HepG2 (cell line): ENCODE measurements around the gene CAMK2G. TPM values are rescaled to one million over a fixed set of nuclear protein-coding genes. Genes with fewer than 3 reads are reported as not detected.

Source experiments
- CEBPG ChIP-seq: IDR thresholded peaks from 2 replicates; pipeline ENCODE4 v1.6.1; 2016
- FOXK2 ChIP-seq: fragments of 450-650 bp; IDR thresholded peaks from 2 replicates; pipeline ENCODE4 v1.6.1; 2016
- GATA4 ChIP-seq: sonication (generic); IDR thresholded peaks from 2 replicates; pipeline ENCODE4 v1.6.1; 2016; ENCODE audit warnings: antibody characterized with exemption, low read depth, borderline replicate concordance
- HDAC2 ChIP-seq: sonication (generic); formaldehyde crosslinking; IDR thresholded peaks from 2 replicates; pipeline ENCODE4 v1.4.0; 2020; ENCODE audit warnings: missing genetic modification reagents
- MTF1 ChIP-seq: sonication (generic); formaldehyde crosslinking; IDR thresholded peaks from 2 replicates; pipeline ENCODE4 v1.5.0; 2020; ENCODE audit warnings: missing genetic modification reagents
- NFIC ChIP-seq: IDR thresholded peaks from 2 replicates; pipeline ENCODE4 v1.6.1; 2012; ENCODE audit warnings: mild to moderate bottlenecking, low read length, inconsistent platforms
- PITX1 ChIP-seq: sonication (generic); formaldehyde crosslinking; IDR thresholded peaks from 2 replicates; pipeline ENCODE4 v1.5.1; 2020; ENCODE audit warnings: mild to moderate bottlenecking, missing genetic modification reagents
- PTBP1 ChIP-seq: fragments of 200-400 bp; formaldehyde crosslinking; IDR thresholded peaks from 2 replicates; pipeline ENCODE4 v1.6.1; 2018; ENCODE audit warnings: low read length, low read depth; ENCODE audit not compliant: poor library complexity, severe bottlenecking
- RNF2 ChIP-seq: fragments of 450-650 bp; conservative IDR thresholded peaks from 2 replicates; pipeline ENCODE4 v1.6.1; 2016; ENCODE audit warnings: low read depth
- XBP1 ChIP-seq: sonication (generic); formaldehyde crosslinking; IDR thresholded peaks from 2 replicates; pipeline ENCODE4 v1.5.0; 2020; ENCODE audit warnings: missing genetic modification reagents
- ZBTB42 ChIP-seq: sonication (generic); formaldehyde crosslinking; IDR thresholded peaks from 2 replicates; pipeline ENCODE4 v1.5.0; 2020; ENCODE audit warnings: mild to moderate bottlenecking, missing genetic modification reagents
- ZNF446 ChIP-seq: sonication (generic); formaldehyde crosslinking; IDR thresholded peaks from 2 replicates; pipeline ENCODE4 v1.5.0; 2020; ENCODE audit warnings: mild to moderate bottlenecking, missing genetic modification reagents
- ZNF678 ChIP-seq: sonication (generic); formaldehyde crosslinking; IDR thresholded peaks from 2 replicates; pipeline ENCODE4 v1.4.0; 2020; ENCODE audit warnings: mild to moderate bottlenecking, missing genetic modification reagents
- polyA plus RNA-seq, 8 experiments: library from polyadenylated mRNA; depleted of rRNA in 3 of 8; stranded (reverse) in 7 of 8; unstranded in 1 of 8; fragments of >200 nt; fragmentation: Illumina TruSeq in 4 of 8; extraction: Trizol in 4 of 8; gene quantifications; 2 replicates each; pipeline versions ENCODE4 v1.2.1 to v1.2.3, GENCODE V29; 2011 to 2016; ENCODE audit warnings: low read depth in 4 of 8, missing spikeins in 1 of 8, mixed read lengths in 1 of 8; ENCODE audit not compliant: insufficient read depth in 1 of 8
- total RNA-seq, 5 experiments: library from RNA; depleted of rRNA; stranded (reverse); fragments of >200 nt; fragmentation: Illumina TruSeq; extraction: Trizol; gene quantifications; 2 replicates each; pipeline ENCODE4 v1.2.3, GENCODE V29; 2016; ENCODE audit warnings: low read depth in 1 of 5
- TF ChIP-seq, protein P1 (sequence below): IDR thresholded peaks from 2 replicates; pipeline ENCODE4 v1.6.1; 2016; ENCODE audit warnings: mild to moderate bottlenecking
- TF ChIP-seq, protein P2 (sequence below): sonication (generic); formaldehyde crosslinking; IDR thresholded peaks from 2 replicates; pipeline ENCODE4 v1.4.0; 2020; ENCODE audit warnings: missing genetic modification reagents
- TF ChIP-seq, protein P3 (sequence below), 2 experiments: fragments of 450-650 bp in 1 of 2; sonication (generic) in 1 of 2; formaldehyde crosslinking; IDR thresholded peaks; 2 replicates each; pipeline versions ENCODE4 v1.5.0 to v1.8.0; 2020 to 2022; ENCODE audit warnings: mild to moderate bottlenecking in 1 of 2, missing genetic modification reagents in 1 of 2
- TF ChIP-seq, protein P4 (sequence below): sonication (generic); formaldehyde crosslinking; conservative IDR thresholded peaks from 2 replicates; pipeline ENCODE4 v1.8.1; 2023; ENCODE audit warnings: missing genetic modification reagents
- TF ChIP-seq, protein P5 (sequence below): IDR thresholded peaks from 2 replicates; pipeline ENCODE4 v1.6.1; 2016; ENCODE audit warnings: control low read depth

CAMK2G gene
- total and polyA plus RNA-seq, 2 of the 13 experiments (the other 11 are each of a cell fraction or from before 2014, with no cell fraction given) = 15.9 to 18.8 TPM

DNA sequence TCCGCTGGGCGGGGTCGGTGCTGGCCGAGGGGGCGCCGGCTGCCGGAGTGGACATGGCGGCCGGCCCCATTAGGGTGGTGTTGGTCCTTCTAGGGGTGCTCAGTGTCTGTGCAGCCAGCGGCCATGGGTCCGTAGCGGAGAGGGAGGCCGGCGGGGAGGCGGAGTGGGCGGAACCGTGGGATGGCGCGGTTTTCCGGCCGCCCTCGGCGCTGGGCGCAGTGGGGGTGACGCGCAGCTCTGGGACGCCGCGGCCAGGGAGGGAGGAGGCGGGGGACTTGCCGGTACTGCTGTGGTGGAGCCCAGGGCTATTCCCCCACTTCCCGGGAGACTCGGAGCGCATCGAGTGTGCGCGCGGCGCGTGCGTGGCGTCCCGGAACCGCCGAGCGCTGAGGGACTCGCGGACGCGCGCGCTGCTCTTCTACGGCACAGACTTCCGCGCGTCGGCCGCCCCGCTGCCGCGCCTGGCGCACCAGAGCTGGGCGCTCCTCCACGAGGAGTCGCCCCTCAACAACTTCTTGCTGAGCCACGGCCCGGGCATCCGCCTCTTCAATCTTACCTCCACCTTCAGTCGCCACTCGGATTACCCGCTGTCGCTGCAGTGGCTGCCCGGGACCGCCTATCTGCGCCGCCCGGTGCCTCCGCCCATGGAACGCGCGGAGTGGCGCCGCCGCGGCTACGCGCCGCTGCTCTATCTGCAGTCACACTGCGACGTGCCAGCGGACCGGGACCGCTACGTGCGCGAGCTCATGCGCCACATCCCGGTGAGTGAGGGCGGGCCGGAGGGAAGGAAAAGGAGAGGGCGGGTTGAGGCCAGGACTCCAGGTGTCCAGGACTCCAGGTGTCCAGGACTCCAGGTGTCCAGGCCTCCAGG lies 101.8 kb downstream of the CAMK2G start (continued):
- TF ChIP-seq, protein P1, sequence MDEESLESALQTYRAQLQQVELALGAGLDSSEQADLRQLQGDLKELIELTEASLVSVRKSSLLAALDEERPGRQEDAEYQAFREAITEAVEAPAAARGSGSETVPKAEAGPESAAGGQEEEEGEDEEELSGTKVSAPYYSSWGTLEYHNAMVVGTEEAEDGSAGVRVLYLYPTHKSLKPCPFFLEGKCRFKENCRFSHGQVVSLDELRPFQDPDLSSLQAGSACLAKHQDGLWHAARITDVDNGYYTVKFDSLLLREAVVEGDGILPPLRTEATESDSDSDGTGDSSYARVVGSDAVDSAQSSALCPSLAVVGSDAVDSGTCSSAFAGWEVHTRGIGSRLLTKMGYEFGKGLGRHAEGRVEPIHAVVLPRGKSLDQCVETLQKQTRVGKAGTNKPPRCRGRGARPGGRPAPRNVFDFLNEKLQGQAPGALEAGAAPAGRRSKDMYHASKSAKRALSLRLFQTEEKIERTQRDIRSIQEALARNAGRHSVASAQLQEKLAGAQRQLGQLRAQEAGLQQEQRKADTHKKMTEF (CRISPR knock-in tag) = peak; percentile 53; the same call in 1 of the 2 replicates
- no peak for TF ChIP-seq RNF2
- TF ChIP-seq, protein P2, sequence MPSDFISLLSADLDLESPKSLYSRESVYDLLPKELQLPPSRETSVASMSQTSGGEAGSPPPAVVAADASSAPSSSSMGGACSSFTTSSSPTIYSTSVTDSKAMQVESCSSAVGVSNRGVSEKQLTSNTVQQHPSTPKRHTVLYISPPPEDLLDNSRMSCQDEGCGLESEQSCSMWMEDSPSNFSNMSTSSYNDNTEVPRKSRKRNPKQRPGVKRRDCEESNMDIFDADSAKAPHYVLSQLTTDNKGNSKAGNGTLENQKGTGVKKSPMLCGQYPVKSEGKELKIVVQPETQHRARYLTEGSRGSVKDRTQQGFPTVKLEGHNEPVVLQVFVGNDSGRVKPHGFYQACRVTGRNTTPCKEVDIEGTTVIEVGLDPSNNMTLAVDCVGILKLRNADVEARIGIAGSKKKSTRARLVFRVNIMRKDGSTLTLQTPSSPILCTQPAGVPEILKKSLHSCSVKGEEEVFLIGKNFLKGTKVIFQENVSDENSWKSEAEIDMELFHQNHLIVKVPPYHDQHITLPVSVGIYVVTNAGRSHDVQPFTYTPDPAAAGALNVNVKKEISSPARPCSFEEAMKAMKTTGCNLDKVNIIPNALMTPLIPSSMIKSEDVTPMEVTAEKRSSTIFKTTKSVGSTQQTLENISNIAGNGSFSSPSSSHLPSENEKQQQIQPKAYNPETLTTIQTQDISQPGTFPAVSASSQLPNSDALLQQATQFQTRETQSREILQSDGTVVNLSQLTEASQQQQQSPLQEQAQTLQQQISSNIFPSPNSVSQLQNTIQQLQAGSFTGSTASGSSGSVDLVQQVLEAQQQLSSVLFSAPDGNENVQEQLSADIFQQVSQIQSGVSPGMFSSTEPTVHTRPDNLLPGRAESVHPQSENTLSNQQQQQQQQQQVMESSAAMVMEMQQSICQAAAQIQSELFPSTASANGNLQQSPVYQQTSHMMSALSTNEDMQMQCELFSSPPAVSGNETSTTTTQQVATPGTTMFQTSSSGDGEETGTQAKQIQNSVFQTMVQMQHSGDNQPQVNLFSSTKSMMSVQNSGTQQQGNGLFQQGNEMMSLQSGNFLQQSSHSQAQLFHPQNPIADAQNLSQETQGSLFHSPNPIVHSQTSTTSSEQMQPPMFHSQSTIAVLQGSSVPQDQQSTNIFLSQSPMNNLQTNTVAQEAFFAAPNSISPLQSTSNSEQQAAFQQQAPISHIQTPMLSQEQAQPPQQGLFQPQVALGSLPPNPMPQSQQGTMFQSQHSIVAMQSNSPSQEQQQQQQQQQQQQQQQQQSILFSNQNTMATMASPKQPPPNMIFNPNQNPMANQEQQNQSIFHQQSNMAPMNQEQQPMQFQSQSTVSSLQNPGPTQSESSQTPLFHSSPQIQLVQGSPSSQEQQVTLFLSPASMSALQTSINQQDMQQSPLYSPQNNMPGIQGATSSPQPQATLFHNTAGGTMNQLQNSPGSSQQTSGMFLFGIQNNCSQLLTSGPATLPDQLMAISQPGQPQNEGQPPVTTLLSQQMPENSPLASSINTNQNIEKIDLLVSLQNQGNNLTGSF = 0 out of 2 replicates have a peak, but pooled peaks have one; percentile 18
- TF ChIP-seq, protein P3, sequence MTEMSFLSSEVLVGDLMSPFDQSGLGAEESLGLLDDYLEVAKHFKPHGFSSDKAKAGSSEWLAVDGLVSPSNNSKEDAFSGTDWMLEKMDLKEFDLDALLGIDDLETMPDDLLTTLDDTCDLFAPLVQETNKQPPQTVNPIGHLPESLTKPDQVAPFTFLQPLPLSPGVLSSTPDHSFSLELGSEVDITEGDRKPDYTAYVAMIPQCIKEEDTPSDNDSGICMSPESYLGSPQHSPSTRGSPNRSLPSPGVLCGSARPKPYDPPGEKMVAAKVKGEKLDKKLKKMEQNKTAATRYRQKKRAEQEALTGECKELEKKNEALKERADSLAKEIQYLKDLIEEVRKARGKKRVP (CRISPR knock-in tag; IDR thresholded peaks at IDR 0.05) = no peak
- TF ChIP-seq ZNF446 = 0 out of 2 replicates have a peak, but pooled peaks have one; percentile 6
- 0 out of 2 replicates have a peak, but pooled peaks have one; percentile 23 for TF ChIP-seq CEBPG (CRISPR knock-in tag)
- TF ChIP-seq GATA4 = peak; percentile 46; the same call in 1 of the 2 replicates
- TF ChIP-seq, protein P4, sequence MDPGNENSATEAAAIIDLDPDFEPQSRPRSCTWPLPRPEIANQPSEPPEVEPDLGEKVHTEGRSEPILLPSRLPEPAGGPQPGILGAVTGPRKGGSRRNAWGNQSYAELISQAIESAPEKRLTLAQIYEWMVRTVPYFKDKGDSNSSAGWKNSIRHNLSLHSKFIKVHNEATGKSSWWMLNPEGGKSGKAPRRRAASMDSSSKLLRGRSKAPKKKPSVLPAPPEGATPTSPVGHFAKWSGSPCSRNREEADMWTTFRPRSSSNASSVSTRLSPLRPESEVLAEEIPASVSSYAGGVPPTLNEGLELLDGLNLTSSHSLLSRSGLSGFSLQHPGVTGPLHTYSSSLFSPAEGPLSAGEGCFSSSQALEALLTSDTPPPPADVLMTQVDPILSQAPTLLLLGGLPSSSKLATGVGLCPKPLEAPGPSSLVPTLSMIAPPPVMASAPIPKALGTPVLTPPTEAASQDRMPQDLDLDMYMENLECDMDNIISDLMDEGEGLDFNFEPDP = 0 out of 2 replicates have a peak, but pooled peaks have one; percentile 60
- TF ChIP-seq NFIC = no peak
- TF ChIP-seq ZNF678 (CRISPR knock-in tag) = no peak
- TF ChIP-seq MTF1 (CRISPR knock-in tag) = no peak
- no peak for TF ChIP-seq XBP1 (CRISPR knock-in tag)
- 0 out of 2 replicates have a peak, but pooled peaks have one; percentile 16 for TF ChIP-seq ZBTB42 (CRISPR knock-in tag)
- 0 out of 2 replicates have a peak, but pooled peaks have one; percentile 7 for TF ChIP-seq PITX1 (CRISPR knock-in tag)
- TF ChIP-seq, protein P5, sequence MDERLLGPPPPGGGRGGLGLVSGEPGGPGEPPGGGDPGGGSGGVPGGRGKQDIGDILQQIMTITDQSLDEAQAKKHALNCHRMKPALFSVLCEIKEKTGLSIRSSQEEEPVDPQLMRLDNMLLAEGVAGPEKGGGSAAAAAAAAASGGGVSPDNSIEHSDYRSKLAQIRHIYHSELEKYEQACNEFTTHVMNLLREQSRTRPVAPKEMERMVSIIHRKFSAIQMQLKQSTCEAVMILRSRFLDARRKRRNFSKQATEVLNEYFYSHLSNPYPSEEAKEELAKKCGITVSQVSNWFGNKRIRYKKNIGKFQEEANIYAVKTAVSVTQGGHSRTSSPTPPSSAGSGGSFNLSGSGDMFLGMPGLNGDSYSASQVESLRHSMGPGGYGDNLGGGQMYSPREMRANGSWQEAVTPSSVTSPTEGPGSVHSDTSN = no peak
- TF ChIP-seq HDAC2 (CRISPR knock-in tag) = 0 out of 2 replicates have a peak, but pooled peaks have one; percentile 29
- TF ChIP-seq FOXK2 = no peak
- peak; percentile 35 for TF ChIP-seq PTBP1
